EL (cell line): ENCODE data around the gene CNTNAP2.

Experiments used
- DNase-seq: peaks from one replicate; pipeline ENCODE4 v3.0.0-alpha.2; 2016

Gene CNTNAP2

DNA sequence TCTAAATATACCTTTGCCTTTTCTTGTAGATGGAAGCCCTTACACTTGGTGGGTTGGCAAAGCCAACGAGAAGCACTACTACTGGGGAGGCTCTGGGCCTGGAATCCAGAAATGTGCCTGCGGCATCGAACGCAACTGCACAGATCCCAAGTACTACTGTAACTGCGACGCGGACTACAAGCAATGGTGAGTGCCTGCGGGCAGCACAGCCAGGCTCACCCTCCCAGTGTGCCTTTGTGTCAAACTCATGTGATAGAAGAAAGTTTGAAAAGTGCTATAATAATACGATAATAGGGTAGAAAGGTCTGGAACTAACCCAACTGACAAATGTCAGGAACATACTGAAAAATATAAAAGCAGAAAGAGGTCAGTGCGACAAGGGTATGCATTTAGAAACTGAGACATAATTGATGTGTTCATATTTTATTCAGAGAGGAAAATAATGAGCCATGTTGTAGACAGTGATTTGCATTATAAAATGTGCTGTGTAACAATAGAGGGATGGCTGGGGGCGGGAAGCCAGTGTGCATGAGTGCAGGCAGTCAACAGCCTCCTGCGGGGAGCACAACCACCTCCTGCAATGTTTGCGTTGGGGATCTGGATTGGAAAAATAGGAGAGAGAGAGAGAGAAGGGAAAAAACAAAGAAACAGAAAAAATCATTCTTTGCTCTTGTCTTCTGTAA lies 1787.1 kb downstream of the CNTNAP2 start:
- DNase-seq, result no peak

DNA sequence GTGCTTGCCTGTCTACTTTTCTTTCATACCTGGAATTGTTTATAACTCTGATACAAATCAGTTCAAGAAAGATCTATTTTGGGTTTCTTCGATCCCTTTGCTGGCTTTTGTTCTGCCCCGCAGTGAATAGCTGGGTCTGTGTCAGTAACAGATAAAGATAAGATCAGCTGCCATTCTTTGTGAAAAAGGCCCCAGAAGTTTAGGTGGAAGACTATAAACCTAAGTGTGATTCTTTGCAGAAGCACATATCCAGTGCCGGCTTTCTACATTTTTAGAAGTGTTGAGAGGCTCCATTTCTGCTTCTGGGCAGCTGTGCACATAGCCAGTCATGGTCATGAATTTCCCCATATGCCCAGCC lies 1787.6 kb downstream of the CNTNAP2 start:
- no peak for DNase-seq

- DNase-seq, result no peak
Observed at GRCh38 chr7:147909431-147910148, 1793.0 kb downstream of the CNTNAP2 start.

GRCh38 chr7:147911201-147911601 lies 1794.6 kb downstream of the CNTNAP2 start:
- DNase-seq, result no peak

DNA sequence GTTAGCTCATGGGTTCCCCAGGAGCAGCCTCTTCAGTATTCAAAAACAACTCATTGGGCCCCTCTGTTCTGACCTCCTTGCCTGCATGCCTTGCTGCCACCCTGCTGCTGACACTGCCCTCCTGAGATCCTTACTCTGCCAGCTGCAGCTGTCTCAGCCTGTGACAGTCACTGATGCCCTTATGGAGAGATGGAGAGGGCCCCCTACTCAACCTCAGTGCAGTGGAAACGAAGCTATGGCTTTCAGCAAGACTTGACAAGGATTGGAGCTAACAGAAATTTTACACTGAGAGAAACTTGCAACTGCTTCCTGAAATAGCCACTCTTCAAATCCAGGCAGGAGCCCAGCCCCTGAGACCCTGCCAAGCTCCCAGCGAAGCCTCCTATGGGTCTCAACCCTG lies 1795.7 kb downstream of the CNTNAP2 start:
- no peak for DNase-seq

DNA sequence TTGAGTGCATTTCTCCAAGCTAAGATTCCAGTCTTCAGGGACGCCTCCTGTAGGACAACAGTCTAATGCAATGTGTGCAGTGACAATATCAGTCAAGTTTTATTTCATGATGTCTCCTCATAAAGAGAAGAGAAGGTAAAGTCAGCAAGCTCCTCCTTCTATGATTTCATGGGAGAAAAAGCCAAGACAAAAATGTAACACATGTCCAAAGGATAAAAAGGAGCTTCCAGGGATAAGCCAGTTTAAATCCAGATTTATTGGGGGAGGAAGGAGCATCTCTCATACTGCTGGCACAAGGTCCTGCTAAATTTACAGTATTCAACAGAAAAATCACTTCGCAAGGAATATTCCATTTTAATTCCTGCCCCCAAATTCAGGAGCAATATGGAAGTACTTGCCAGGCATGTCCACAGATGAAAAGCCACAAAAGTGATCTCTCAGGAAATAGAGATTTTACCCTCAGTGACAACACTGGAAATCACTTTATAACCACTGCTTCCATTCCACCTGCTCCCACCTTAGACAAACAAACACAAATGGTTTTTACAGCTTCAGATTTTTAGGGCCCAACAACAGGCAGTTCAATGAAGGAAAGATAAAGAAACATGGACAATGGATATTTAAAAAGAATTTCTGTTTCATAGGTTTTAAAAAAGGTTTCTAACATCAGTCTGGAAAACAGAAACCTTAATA lies 1796.5 kb downstream of the CNTNAP2 start:
- no peak for DNase-seq

GRCh38 chr7:147915781-147916180 lies 1799.2 kb downstream of the CNTNAP2 start:
- DNase-seq, result no peak

- no peak for DNase-seq
Observed at GRCh38 chr7:147916573-147916972, 1800.0 kb downstream of the CNTNAP2 start.

DNA sequence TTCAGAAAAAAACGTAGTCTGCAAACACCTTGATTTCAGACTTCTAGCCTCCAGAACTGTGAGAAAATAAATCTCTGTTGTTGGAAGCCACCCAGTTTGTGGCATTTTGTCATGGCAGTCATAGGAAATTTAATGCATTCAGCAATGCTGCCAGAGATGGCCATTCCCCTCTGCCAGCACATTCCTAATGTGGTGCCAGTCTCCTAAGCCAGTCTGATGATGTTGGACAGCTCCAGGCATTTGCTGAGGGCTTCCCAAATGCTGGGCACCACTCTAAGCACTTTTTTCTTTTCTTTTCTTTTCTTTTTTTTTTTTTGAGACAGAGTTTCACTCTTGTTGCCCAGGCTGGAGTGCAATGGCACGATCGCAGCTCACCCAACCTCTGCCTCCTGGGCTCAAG lies 1807.2 kb downstream of the CNTNAP2 start:
- DNase-seq, result no peak

DNA sequence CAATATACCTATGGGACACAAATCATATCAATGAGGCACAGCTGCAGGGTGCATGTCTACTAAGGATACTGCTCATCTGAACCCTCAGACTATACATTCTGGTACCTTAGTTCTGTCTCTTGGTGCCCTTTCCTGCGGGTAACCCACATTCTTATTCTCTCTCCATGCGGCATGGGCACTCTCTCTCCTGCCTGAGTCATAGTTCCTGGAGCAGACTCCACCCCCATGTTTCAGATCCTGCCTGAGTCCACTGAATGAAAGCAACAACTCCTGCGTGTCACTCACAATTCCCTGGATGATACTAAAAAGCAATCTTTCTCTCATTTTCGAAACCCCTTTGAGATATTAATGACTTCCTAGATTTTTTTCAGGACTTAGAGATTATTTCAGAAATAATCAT lies 1820.8 kb downstream of the CNTNAP2 start:
- DNase-seq, result peak; percentile 2

DNA sequence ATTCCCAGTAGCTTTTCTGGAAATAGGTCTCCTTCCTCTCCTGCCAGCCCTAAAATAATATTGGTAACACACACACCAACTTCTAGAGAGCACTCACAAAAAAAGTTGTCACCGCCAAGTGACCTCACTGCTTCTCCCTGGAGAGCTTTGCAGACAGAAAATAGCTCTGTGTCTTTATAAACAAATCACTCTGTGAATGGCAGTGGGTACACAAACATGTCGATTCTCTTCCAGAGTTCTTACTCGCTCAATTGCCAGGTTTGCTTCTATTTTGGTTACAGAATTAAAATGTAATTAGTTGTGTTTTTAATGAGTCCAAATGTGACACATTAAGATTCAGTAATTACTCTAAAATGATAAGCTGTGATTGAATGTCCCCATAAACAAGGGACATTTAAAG lies 1824.8 kb downstream of the CNTNAP2 start:
- no peak for DNase-seq

DNA sequence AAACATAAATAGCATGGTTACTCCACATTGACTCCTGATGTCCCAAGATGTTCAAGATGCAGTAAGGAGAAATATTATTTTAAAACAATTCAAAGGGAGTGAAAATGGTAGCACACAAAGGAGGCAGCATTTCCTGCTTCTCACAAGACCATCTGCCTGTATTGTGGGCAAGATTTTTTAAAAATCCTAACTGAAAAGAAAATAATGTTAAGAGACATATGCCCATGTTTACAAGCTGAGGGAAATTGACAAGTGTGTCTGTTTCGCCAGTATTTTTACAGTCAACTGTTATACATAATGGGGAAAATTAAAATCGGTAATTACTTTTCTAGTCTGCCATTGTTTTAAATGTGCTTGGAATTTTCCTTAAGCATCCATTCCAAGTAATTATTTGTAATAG lies 1827.7 kb downstream of the CNTNAP2 start:
- no peak for DNase-seq

DNA sequence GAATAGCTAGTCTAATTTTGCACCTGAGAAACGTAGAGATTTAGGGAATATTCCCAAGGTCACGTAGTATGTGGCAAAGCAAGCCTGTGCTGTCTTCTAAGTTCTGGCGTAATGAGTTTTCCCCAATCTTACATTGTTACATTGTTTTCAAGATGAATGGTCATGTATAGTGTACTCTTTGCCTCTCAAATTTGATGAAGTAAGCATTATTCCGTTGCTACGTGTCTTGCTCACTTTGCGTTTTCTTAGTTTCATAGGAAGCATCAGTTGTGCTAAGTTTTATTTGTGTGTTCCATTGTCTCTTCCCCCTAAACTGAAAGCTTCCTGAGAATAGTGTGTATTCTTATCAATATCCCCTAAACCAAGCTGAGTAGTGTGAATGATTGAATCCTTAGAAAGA lies 1836.3 kb downstream of the CNTNAP2 start:
- DNase-seq, result no peak

DNA sequence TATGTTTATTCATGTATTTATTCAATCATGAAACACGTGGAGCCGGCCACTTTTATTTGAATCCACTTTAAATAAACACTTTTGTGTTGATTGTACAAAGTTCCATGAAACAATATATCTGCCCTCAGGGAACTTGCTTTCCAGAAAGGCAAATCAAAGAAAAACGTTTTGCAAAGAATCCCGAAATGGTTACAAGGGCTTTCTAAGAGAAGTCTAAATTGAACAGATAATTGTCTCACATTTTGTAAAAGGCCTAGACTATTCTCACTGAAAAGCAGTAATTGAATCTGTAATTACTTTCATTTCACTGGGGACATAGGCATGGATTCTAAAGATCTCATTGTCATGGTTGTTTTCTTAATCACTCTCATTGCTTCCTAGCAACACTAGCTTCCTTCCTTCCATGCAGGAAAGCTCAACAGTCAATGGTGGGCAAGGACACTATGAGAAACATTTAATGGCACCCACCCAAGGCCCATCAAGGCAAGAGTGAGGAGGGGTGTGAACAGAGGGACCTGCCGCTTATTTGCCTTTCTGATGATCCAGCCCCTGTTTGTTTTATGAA lies 1851.5 kb downstream of the CNTNAP2 start:
- DNase-seq, result no peak

- no peak for DNase-seq
Observed at GRCh38 chr7:147971606-147972110, 1855.1 kb downstream of the CNTNAP2 start.

DNA sequence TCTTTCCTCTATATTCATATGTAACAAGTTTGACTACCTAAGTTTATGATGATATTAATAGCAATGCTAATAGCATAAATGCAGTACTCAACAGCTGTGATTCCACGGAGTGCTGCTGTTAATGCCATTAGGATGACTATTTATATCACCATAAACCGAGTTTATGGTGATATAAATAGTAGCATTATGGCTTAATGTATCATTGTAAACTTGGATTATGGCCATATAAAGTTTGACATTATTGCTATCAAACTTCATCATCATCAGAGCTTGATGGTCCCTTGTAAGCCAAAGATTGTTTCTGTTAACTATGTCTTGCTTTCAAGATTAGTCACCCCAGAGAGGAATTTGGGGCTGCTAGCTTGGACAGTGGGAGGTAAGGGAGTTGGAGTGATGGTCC lies 1861.6 kb downstream of the CNTNAP2 start:
- DNase-seq, result no peak

DNA sequence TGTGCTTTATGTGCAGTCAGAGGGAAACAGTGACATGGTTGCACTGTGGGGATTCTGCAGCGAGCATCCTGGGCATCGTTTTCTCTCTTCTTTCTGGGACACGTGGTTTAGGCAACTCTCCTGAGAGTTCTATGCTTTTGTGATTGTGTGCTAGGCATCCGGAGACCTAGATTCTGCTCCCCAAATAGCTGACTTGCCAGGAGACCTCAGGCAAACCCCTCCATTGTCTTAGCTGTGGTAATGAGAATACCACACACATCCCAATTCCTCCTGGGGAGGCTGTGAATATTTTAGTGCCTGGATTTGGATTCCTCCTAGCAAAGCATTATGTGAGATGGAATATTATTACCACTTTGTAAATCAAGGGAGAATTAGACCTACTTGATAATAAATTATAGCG lies 1862.0 kb downstream of the CNTNAP2 start:
- DNase-seq, result no peak

DNA sequence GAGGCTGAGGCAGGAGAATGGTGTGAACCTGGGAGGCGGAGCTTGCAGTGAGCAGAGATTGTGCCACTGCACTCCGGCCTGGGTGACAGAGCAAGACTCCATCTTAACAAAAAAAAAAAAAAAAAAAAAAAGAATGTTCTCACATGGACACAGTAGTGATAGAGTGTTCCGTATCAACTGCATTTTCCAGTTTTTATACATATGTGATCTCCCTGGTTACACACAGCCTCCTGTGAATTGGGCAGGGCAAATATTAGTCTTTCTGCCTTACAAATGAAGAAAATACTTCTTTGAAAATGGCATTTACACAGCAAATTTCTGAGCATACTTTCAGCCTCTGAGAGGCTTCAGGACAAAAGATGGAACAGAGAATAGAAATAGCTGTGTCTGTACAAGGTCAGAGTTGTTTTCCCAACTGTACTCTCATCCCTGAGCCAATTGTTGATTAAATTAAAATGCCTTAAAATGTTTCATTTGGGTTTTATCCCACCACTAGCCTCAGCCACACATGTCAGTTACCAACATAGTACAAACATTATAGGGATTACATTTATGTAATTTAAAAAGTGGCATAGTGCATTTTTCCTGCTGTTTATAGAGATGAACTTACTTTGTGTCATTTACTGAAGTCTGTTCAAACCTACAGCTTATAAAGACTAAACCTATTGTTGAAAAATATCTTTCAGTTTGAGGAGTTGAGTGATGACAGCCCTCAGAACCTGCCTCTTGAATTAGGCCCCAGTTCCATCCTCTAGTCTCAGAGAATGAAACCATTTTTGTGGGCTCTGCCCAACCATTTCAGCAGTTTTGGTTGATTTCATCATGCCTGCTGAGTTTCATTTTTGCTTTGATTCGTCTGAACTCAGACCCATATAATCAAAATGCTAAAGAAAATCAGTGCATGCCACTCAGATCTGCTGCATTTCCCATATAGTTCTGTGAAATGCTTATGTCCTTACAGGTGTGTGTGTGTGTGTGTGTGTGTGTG lies 1864.5 kb downstream of the CNTNAP2 start:
- DNase-seq, result peak; percentile 3

DNA sequence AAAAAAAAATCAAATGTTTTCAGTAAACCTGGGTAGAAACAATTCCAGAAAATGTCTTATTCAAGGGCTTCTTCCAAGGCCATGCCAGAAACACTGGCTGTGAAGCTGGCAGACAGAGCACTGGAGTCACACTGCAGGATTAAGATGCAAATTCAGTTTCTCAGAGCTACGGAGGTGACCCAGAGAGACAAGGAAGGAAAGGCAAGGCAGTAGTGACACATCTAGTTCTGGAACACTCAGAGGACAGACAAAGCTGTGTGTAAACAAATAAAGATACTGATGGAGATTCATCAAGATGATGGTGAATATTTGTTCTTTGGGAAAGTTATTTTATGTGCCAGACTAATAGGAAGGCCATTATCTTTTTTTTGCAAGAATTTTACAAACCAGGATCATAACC lies 1865.7 kb downstream of the CNTNAP2 start:
- DNase-seq, result no peak

DNA sequence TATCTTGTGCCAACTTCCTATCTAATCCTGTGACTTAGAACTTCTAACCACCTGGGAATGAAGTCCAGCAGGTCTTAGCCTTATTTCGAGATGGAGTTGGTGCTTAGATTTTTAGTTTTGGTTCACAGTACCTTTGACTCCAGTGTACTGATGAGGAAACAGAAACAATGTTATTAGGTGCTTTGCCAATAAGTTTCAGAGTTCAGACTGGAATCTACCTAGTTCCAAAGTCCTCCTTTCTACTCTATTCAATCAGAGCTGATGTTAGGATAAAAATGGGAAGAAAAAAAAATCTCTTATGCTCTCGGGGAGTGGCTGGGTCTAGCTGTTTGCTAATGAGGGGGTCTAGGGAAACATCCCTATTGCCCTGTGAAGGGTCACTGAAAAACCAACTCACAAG lies 1867.7 kb downstream of the CNTNAP2 start:
- DNase-seq, result no peak

DNA sequence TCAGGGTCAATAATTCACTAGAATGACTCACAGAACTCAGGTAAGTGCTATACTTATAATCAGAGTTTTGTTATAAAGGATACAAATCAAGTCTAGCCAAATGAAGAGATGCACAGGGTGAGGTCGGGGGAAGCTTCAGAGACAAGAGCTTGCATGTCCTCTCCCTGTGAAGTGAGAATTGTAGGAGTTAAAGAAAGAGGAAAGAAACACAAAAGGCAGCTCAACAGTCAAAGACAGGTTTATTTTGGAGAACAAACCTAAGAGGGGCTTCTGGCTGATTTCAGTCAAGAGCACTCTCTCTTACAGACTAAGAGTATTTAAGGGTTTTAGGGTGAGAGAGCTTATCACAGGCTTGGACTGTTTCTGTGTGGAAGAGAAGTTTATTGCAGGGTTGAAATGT lies 1873.5 kb downstream of the CNTNAP2 start:
- DNase-seq, result no peak

DNA sequence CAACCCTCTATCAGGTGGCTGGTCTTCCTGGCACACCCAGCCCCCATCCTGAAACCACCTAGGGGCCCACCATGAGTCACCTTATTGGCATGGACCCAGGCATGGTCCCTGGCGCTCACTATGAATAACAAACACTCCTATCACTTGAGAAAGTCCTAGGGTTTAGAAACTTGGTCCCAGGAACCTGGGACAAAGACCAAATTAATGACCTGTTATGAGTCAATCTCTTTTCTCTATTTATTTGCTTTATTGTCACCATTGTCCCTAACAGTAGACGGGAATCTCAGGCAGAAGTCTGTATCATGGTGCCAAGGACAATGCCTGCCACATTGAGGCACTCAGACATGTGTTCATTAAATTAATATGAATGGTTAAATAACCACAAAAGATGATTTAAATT lies 1874.3 kb downstream of the CNTNAP2 start:
- DNase-seq, result no peak
